WTC11 (cell line): ENCODE data around the gene DHDH. TPM values are rescaled to one million over a fixed set of nuclear protein-coding genes. Genes with fewer than 3 reads are reported as not detected.

Experiments used
- ATAC-seq: fragments of 200-7000 bp; cut with Tn5 transposase; 2 replicates; pipeline ENCODE4 v1.10.0; 2021; ENCODE audit warnings: mild to moderate bottlenecking, moderate library complexity
- CTCF ChIA-PET: fragments of 300-600 bp; sonication (Branson Sonifier 250); formaldehyde crosslinking; loops from one replicate; lab custom pipeline; 2021; ENCODE audit warnings: antibody characterized with exemption; lab: Charles Lee
- POLR2A ChIA-PET: fragments of 350-600 bp; sonication (Branson Sonifier 250); formaldehyde crosslinking; loops from one replicate; lab custom pipeline; 2021; ENCODE audit warnings: antibody characterized with exemption; lab: Charles Lee
- DNase-seq: peaks from one replicate; pipeline ENCODE4 v3.0.0; 2021; ENCODE audit warnings: low spot score
- H3K27ac Mint-ChIP-seq: 2 replicates; pipeline ENCODE4 v1.8.0; 2021; ENCODE audit warnings: mixed read lengths
- H3K27me3 Mint-ChIP-seq: 2 replicates; pipeline ENCODE4 v1.8.0; 2021; ENCODE audit warnings: low read depth, mild to moderate bottlenecking, moderate library complexity, mixed read lengths
- H3K36me3 Mint-ChIP-seq: 2 replicates; pipeline ENCODE4 v1.8.0; 2021; ENCODE audit warnings: mixed read lengths
- H3K4me1 Mint-ChIP-seq: 2 replicates; pipeline ENCODE4 v1.8.0; 2022; ENCODE audit warnings: mixed read lengths
- H3K4me3 Mint-ChIP-seq: 2 replicates; pipeline ENCODE4 v1.8.0; 2021; ENCODE audit warnings: mild to moderate bottlenecking, moderate library complexity, mixed read lengths
- H3K9me3 Mint-ChIP-seq: 2 replicates; pipeline ENCODE4 v1.8.0; 2021; ENCODE audit warnings: mixed read lengths
- ATF3 ChIP-seq: sonication (generic); formaldehyde crosslinking; conservative IDR thresholded peaks from 2 replicates; pipeline ENCODE4 v1.8.1; 2022; ENCODE audit warnings: mild to moderate bottlenecking, missing genetic modification reagents
- CREM ChIP-seq: sonication (generic); formaldehyde crosslinking; IDR thresholded peaks from 2 replicates; pipeline ENCODE4 v1.8.1; 2022; ENCODE audit warnings: mild to moderate bottlenecking, missing genetic modification reagents, moderate library complexity
- ELF4 ChIP-seq: sonication (generic); formaldehyde crosslinking; IDR thresholded peaks from 2 replicates; pipeline ENCODE4 v1.8.1; 2022; ENCODE audit warnings: low read depth, mild to moderate bottlenecking, moderate library complexity, missing genetic modification reagents
- ETV6 ChIP-seq: sonication (generic); formaldehyde crosslinking; IDR thresholded peaks from 2 replicates; pipeline ENCODE4 v1.8.1; 2022; ENCODE audit warnings: mild to moderate bottlenecking, missing genetic modification reagents
- FOXK1 ChIP-seq: sonication (generic); formaldehyde crosslinking; IDR thresholded peaks from 2 replicates; pipeline ENCODE4 v1.8.0; 2022; ENCODE audit warnings: mild to moderate bottlenecking, moderate library complexity, missing genetic modification reagents
- GTF2I ChIP-seq: fragments of 250-450 bp; sonication (Bioruptor Pico); conservative IDR thresholded peaks from 2 replicates; pipeline ENCODE4 v1.4.0; 2021; ENCODE audit warnings: mild to moderate bottlenecking
- IRF1 ChIP-seq: sonication (generic); formaldehyde crosslinking; IDR thresholded peaks from 2 replicates; pipeline ENCODE4 v1.8.0; 2023; ENCODE audit warnings: missing genetic modification reagents
- MAX ChIP-seq: sonication (generic); formaldehyde crosslinking; IDR thresholded peaks from 2 replicates; pipeline ENCODE4 v1.8.0; 2022; ENCODE audit warnings: mild to moderate bottlenecking, missing genetic modification reagents
- MLX ChIP-seq: sonication (generic); formaldehyde crosslinking; IDR thresholded peaks from 2 replicates; pipeline ENCODE4 v1.8.1; 2023; ENCODE audit warnings: mild to moderate bottlenecking, missing genetic modification reagents, moderate library complexity
- NR2C2 ChIP-seq: sonication (generic); formaldehyde crosslinking; IDR thresholded peaks from 2 replicates; pipeline ENCODE4 v1.8.0; 2022; ENCODE audit warnings: mild to moderate bottlenecking, missing genetic modification reagents
- OVOL2 ChIP-seq: fragments of 250-450 bp; sonication (Bioruptor Pico); IDR thresholded peaks from 2 replicates; pipeline ENCODE4 v1.9.0; 2021; ENCODE audit warnings: mild to moderate bottlenecking, borderline replicate concordance
- PRDM15 ChIP-seq: sonication (generic); formaldehyde crosslinking; IDR thresholded peaks from 2 replicates; pipeline ENCODE4 v1.8.0; 2022; ENCODE audit warnings: missing genetic modification reagents
- RELA ChIP-seq: sonication (generic); formaldehyde crosslinking; IDR thresholded peaks from 2 replicates; pipeline ENCODE4 v1.8.1; 2022; ENCODE audit warnings: missing genetic modification reagents, mild to moderate bottlenecking, borderline replicate concordance
- ZBTB21 ChIP-seq: sonication (generic); formaldehyde crosslinking; IDR thresholded peaks from 2 replicates; pipeline ENCODE4 v1.8.1; 2023; ENCODE audit warnings: mild to moderate bottlenecking, missing genetic modification reagents, borderline replicate concordance
- ZNF232 ChIP-seq: sonication (generic); formaldehyde crosslinking; IDR thresholded peaks from 2 replicates; pipeline ENCODE4 v1.8.0; 2022; ENCODE audit warnings: mild to moderate bottlenecking, missing genetic modification reagents
- ZNF281 ChIP-seq: sonication (generic); formaldehyde crosslinking; IDR thresholded peaks from 2 replicates; pipeline ENCODE4 v1.8.0; 2023; ENCODE audit warnings: mild to moderate bottlenecking, missing genetic modification reagents
- ZNF512 ChIP-seq: sonication (generic); formaldehyde crosslinking; IDR thresholded peaks from 2 replicates; pipeline ENCODE4 v1.8.1; 2022; ENCODE audit warnings: missing genetic modification reagents, borderline replicate concordance
- total RNA-seq: library from RNA; stranded (reverse); gene quantifications from 3 replicates; pipeline ENCODE4 v1.2.3, GENCODE V29; 2021
- TF ChIP-seq, protein P1 (sequence below): fragments of 200-600 bp; IDR thresholded peaks from 2 replicates; pipeline ENCODE4 v1.8.0; 2022; ENCODE audit warnings: antibody characterized with exemption
- TF ChIP-seq, protein P2 (sequence below): fragments of 250-450 bp; sonication (Bioruptor Pico); IDR thresholded peaks from 2 replicates; pipeline ENCODE4 v1.9.0; 2021; ENCODE audit warnings: mild to moderate bottlenecking, borderline replicate concordance

The DHDH gene
- total RNA-seq, 1 experiment from 2014 or later = 3.0 TPM

GRCh38 chr19:48982280-48982679, 48.8 kb downstream of the DHDH start:
- ChIA-PET CTCF (interaction anchor here (2.7 to 4.0 kb wide), 3 partner anchors 11 to 18 kb away, joined by 16 to 49 read pairs (median 33); partner anchors contain the start of genes GYS1 and RUVBL2), POLR2A (no interaction called here)
- H3K9me3 Mint-ChIP-seq = no peaks in the 10 kb centered on the region
- DNase-seq (no peak), ATAC-seq (peak; percentile 49)
- no peaks in the 10 kb centered on the region for H3K4me1 Mint-ChIP-seq
- no peaks in the 10 kb centered on the region for H3K27me3 Mint-ChIP-seq
- H3K27ac Mint-ChIP-seq = no peak overlapping the region
- no peak overlapping the region for H3K4me3 Mint-ChIP-seq
- TF ChIP-seq MLX (no peak), ZNF512 (CRISPR knock-in tag) (no peak), IRF1 (CRISPR knock-in tag) (no peak), NR2C2 (CRISPR knock-in tag) (no peak), ATF3 (no peak), FOXK1 (no peak), CREM (CRISPR knock-in tag) (no peak), ZNF232 (CRISPR knock-in tag) (no peak), GTF2I (CRISPR knock-in tag) (no peak), RELA (CRISPR knock-in tag) (no peak)
- TF ChIP-seq, protein P1, sequence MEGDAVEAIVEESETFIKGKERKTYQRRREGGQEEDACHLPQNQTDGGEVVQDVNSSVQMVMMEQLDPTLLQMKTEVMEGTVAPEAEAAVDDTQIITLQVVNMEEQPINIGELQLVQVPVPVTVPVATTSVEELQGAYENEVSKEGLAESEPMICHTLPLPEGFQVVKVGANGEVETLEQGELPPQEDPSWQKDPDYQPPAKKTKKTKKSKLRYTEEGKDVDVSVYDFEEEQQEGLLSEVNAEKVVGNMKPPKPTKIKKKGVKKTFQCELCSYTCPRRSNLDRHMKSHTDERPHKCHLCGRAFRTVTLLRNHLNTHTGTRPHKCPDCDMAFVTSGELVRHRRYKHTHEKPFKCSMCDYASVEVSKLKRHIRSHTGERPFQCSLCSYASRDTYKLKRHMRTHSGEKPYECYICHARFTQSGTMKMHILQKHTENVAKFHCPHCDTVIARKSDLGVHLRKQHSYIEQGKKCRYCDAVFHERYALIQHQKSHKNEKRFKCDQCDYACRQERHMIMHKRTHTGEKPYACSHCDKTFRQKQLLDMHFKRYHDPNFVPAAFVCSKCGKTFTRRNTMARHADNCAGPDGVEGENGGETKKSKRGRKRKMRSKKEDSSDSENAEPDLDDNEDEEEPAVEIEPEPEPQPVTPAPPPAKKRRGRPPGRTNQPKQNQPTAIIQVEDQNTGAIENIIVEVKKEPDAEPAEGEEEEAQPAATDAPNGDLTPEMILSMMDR = no peak
- TF ChIP-seq, protein P2, sequence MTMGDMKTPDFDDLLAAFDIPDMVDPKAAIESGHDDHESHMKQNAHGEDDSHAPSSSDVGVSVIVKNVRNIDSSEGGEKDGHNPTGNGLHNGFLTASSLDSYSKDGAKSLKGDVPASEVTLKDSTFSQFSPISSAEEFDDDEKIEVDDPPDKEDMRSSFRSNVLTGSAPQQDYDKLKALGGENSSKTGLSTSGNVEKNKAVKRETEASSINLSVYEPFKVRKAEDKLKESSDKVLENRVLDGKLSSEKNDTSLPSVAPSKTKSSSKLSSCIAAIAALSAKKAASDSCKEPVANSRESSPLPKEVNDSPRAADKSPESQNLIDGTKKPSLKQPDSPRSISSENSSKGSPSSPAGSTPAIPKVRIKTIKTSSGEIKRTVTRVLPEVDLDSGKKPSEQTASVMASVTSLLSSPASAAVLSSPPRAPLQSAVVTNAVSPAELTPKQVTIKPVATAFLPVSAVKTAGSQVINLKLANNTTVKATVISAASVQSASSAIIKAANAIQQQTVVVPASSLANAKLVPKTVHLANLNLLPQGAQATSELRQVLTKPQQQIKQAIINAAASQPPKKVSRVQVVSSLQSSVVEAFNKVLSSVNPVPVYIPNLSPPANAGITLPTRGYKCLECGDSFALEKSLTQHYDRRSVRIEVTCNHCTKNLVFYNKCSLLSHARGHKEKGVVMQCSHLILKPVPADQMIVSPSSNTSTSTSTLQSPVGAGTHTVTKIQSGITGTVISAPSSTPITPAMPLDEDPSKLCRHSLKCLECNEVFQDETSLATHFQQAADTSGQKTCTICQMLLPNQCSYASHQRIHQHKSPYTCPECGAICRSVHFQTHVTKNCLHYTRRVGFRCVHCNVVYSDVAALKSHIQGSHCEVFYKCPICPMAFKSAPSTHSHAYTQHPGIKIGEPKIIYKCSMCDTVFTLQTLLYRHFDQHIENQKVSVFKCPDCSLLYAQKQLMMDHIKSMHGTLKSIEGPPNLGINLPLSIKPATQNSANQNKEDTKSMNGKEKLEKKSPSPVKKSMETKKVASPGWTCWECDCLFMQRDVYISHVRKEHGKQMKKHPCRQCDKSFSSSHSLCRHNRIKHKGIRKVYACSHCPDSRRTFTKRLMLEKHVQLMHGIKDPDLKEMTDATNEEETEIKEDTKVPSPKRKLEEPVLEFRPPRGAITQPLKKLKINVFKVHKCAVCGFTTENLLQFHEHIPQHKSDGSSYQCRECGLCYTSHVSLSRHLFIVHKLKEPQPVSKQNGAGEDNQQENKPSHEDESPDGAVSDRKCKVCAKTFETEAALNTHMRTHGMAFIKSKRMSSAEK (CRISPR knock-in tag) = no peak
- peaks cover 40% of the 10 kb centered on the region for H3K36me3 Mint-ChIP-seq

DNA sequence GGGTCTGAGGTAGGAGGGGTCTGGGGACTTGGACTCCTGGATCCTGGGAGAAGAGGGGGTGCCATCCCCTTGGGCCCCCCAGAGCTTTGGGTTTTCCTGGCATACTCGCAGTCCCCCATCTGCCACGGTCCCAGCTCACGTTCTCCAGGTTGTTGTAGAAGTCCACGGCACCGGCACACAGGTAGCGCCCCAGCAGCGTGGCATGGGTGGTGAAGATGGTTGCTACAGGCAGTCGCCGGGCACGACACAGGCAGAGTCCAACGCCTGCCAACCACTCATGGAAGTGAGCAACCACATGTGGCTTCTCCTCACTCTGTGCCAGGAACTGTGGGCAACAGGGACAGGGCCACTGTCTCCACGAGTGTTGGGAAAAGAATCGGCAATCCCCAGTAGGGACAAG, 52.2 kb downstream of the DHDH start:
- POLR2A ChIA-PET = interaction anchor here (0.6 kb wide), 1 partner anchor 117 kb away, joined by 3 read pairs; the partner anchor contains the start of gene PLEKHA4

More for the DNA sequence above, 52.2 kb downstream of the DHDH start:
- no peak overlapping the region for H3K27ac Mint-ChIP-seq
- peaks cover 7% of the 10 kb centered on the region for H3K4me1 Mint-ChIP-seq
- ATAC-seq (no peak), DNase-seq (no peak)
- H3K4me3 Mint-ChIP-seq = no peak overlapping the region
- CTCF ChIA-PET = interaction anchor here (1.5 to 4.2 kb wide), 4 partner anchors 7 to 225 kb away, joined by 5 to 49 read pairs (median 16); partner anchors contain the start of genes GYS1 and RUVBL2
- peaks cover 46% of the 10 kb centered on the region for H3K36me3 Mint-ChIP-seq
- no peaks in the 10 kb centered on the region for H3K27me3 Mint-ChIP-seq
- no peak for TF ChIP-seq ETV6
- TF ChIP-seq MAX (CRISPR knock-in tag) = no peak
- no peak for TF ChIP-seq ELF4
- TF ChIP-seq PRDM15 = no peak
- no peak for TF ChIP-seq ZNF281
- no peak for TF ChIP-seq OVOL2 (CRISPR knock-in tag)
- TF ChIP-seq ZBTB21 (CRISPR knock-in tag) = no peak
- H3K9me3 Mint-ChIP-seq = no peaks in the 10 kb centered on the region
